GM12878 (cell line): ENCODE results near the gene FBXW8. TPM values are rescaled to one million over a fixed set of nuclear protein-coding genes. Genes with fewer than 3 reads are reported as not detected.

Source experiments
- ATAC-seq: fragments of 200-7000 bp; cut with Tn5 transposase; 3 replicates; pipeline ENCODE4 v1.9.1; 2020; ENCODE audit warnings: mild to moderate bottlenecking, moderate library complexity
- BruUV-seq: library from RNA; stranded (reverse); fragments of 400-500 nt; replicated peaks from 2 replicates; lab custom pipeline; 2021; lab: Mats Ljungman, UMichigan
- CTCF ChIA-PET: fragments of 300-600 bp; sonication (Branson Sonifier 250); formaldehyde crosslinking; extraction: SDS; loops from one replicate; lab custom pipeline; 2021; ENCODE audit warnings: inconsistent platforms; lab: Yijun Ruan, JAX
- POLR2A ChIA-PET: fragments of 350-600 bp; formaldehyde crosslinking; extraction: SDS; loops from one replicate; lab custom pipeline; 2021; ENCODE audit warnings: inconsistent platforms; lab: Charles Lee
- RAD21 ChIA-PET: fragments of 300-600 bp; sonication (Branson Sonifier 250); formaldehyde crosslinking; loops from one replicate; lab custom pipeline; 2023; ENCODE audit warnings: antibody characterized with exemption; ENCODE audit not compliant: unreplicated experiment; lab: Charles Lee
- SMC1A ChIA-PET: fragments of 300-600 bp; sonication (Branson Sonifier 250); formaldehyde crosslinking; loops from one replicate; lab custom pipeline; 2023; ENCODE audit not compliant: unreplicated experiment, uncharacterized antibody; lab: Charles Lee
- DNase-seq: peaks from one replicate; pipeline ENCODE4 v3.0.0-alpha.2; 2011; ENCODE audit warnings: low read depth, low spot score
- FAIRE-seq: peaks from 3 replicates; lab custom pipeline; 2011; peaks lifted over from hg19 to GRCh38; lab: Jason Lieb, UNC
- H2AFZ ChIP-seq: 2 replicates; pipeline ENCODE4 v1.6.0; 2011; ENCODE audit warnings: low read depth, low read length, control low read depth; ENCODE audit not compliant: control insufficient read depth
- H3K27ac ChIP-seq: 2 replicates; pipeline ENCODE4 v1.5.1; 2011; ENCODE audit warnings: control low read depth; ENCODE audit not compliant: control insufficient read depth, insufficient read depth
- H3K27me3 ChIP-seq, 2 experiments: replicated peaks in 1 of 2; 2 replicates each; pipeline versions ENCODE4 v1.6.0 to v1.6.1; 2011; ENCODE audit warnings: low read length in 1 of 2; ENCODE audit not compliant: control insufficient read depth in 2 of 2, insufficient read depth in 2 of 2
- H3K36me3 ChIP-seq, 2 experiments: 2 replicates each; pipeline ENCODE4 v1.5.1; 2011; ENCODE audit warnings: low read length in 1 of 2; ENCODE audit not compliant: control insufficient read depth in 2 of 2, insufficient read depth in 2 of 2
- H3K4me1 ChIP-seq: 2 replicates; pipeline ENCODE4 v1.6.1; 2011; ENCODE audit warnings: mild to moderate bottlenecking, low read length, moderate library complexity, mixed read lengths; ENCODE audit not compliant: control insufficient read depth, insufficient read depth
- H3K4me2 ChIP-seq: 2 replicates; pipeline ENCODE4 v1.6.0; 2011; ENCODE audit warnings: control low read depth; ENCODE audit not compliant: control insufficient read depth, insufficient read depth
- H3K4me3 ChIP-seq: fragments of 200-600 bp; sonication (generic); 2 replicates; pipeline ENCODE4 v1.5.1; 2016
- H3K79me2 ChIP-seq: 2 replicates; pipeline ENCODE4 v1.6.0; 2011; ENCODE audit warnings: low read length; ENCODE audit not compliant: control insufficient read depth, insufficient read depth
- H3K9ac ChIP-seq: 2 replicates; pipeline ENCODE4 v1.8.0; 2011; ENCODE audit warnings: low read length, control low read depth, mixed read lengths; ENCODE audit not compliant: control insufficient read depth, insufficient read depth
- H3K9me3 ChIP-seq: replicated peaks from 3 replicates; pipeline ENCODE4 v1.5.1; 2011; ENCODE audit warnings: mild to moderate bottlenecking, low read length; ENCODE audit not compliant: control insufficient read depth, insufficient read depth
- H4K20me1 ChIP-seq: 2 replicates; pipeline ENCODE4 v1.6.0; 2011; ENCODE audit not compliant: control insufficient read depth, insufficient read depth
- BMI1 ChIP-seq: fragments of 450-650 bp; IDR thresholded peaks from 2 replicates; pipeline ENCODE4 v1.6.1; 2016; ENCODE audit warnings: mild to moderate bottlenecking, moderate library complexity, borderline replicate concordance
- CBFB ChIP-seq: IDR thresholded peaks from 2 replicates; pipeline ENCODE4 v1.6.1; 2016; ENCODE audit warnings: antibody characterized with exemption, low read depth
- CTCF ChIP-seq, 3 experiments: IDR thresholded peaks in 2 of 3; conservative IDR thresholded peaks in 1 of 3; 2 replicates each; pipeline ENCODE4 v1.5.1; 2011; ENCODE audit warnings: low read depth in 3 of 3, low read length in 3 of 3, mild to moderate bottlenecking in 3 of 3, control low read depth in 2 of 3, moderate library complexity in 2 of 3, inconsistent platforms in 1 of 3, mixed read lengths in 1 of 3; ENCODE audit not compliant: control insufficient read depth in 2 of 3, insufficient read depth in 1 of 3; ENCODE audit errors: extremely low read depth in 1 of 3
- EP300 ChIP-seq, 2 experiments: fragments of 150-350 bp in 1 of 2; IDR thresholded peaks; 2 replicates each; pipeline ENCODE4 v1.6.1; 2011 to 2012; ENCODE audit warnings: low read depth in 2 of 2, low read length in 2 of 2, borderline replicate concordance in 1 of 2, improper control_type of control experiment in 1 of 2, inconsistent platforms in 1 of 2; ENCODE audit not compliant: control insufficient read depth in 1 of 2
- ESRRA ChIP-seq: IDR thresholded peaks from 2 replicates; pipeline ENCODE4 v1.6.1; 2012; ENCODE audit warnings: mild to moderate bottlenecking, low read length, improper control_type of control experiment
- JUND ChIP-seq: IDR thresholded peaks from 2 replicates; pipeline ENCODE4 v1.6.1; 2012; ENCODE audit warnings: low read depth, mild to moderate bottlenecking, low read length, improper control_type of control experiment, moderate library complexity
- MEF2B ChIP-seq: fragments of 450-650 bp; IDR thresholded peaks from 2 replicates; pipeline ENCODE4 v1.6.1; 2018; ENCODE audit warnings: mild to moderate bottlenecking, moderate library complexity; ENCODE audit not compliant: partially characterized antibody, poor library complexity, severe bottlenecking
- MTA2 ChIP-seq: fragments of 450-650 bp; IDR thresholded peaks from 2 replicates; pipeline ENCODE4 v1.6.1; 2016; ENCODE audit warnings: low read depth, mild to moderate bottlenecking, moderate library complexity
- MTA3 ChIP-seq: IDR thresholded peaks from 2 replicates; pipeline ENCODE4 v1.6.1; 2012; ENCODE audit warnings: low read length, inconsistent platforms, borderline replicate concordance
- SIN3A ChIP-seq: IDR thresholded peaks from 2 replicates; pipeline ENCODE4 v1.6.1; 2012; ENCODE audit warnings: low read depth, low read length, improper control_type of control experiment
- SUPT20H ChIP-seq: IDR thresholded peaks from 2 replicates; pipeline ENCODE4 v1.6.1; 2011; ENCODE audit warnings: low read depth, mild to moderate bottlenecking, low read length, moderate library complexity, borderline replicate concordance; ENCODE audit not compliant: control insufficient read depth
- TCF3 ChIP-seq: IDR thresholded peaks from 2 replicates; pipeline ENCODE4 v1.6.1; 2012; ENCODE audit warnings: low read depth, mild to moderate bottlenecking, low read length, borderline replicate concordance; ENCODE audit not compliant: insufficient read depth
- ZNF274 ChIP-seq: IDR thresholded peaks from one replicate; pipeline ENCODE4 v1.8.0; 2011; ENCODE audit not compliant: insufficient read length, insufficient read depth
- ZZZ3 ChIP-seq: IDR thresholded peaks from 2 replicates; pipeline ENCODE4 v1.6.1; 2011; ENCODE audit warnings: low read depth; ENCODE audit not compliant: control insufficient read depth, insufficient read length
- WGBS: methylation state at CpG from one replicate; pipeline ENCODE4 v1.1.6; 2016; ENCODE audit warnings: low lambda C conversion rate; ENCODE audit not compliant: insufficient replicate concordance, insufficient coverage; ENCODE audit errors: missing lambda C conversion rate; 5-methylcytosine and 5-hydroxymethylcytosine counted together
- in situ Hi-C: fragments of 300-500 bp; cut with MboI; formaldehyde crosslinking; loops from 9 replicates; pipeline ENCODE4 v1.14.3; 2018; ENCODE audit warnings: mixed read lengths
- intact Hi-C: fragments of 100-400 bp; cut with micrococcal nuclease; formaldehyde crosslinking; loops from one replicate; pipeline ENCODE4 v1.14.2; 2022; ENCODE audit not compliant: unreplicated experiment
- polyA plus RNA-seq, 11 experiments: library from polyadenylated mRNA; depleted of rRNA in 4 of 11; unstranded in 6 of 11; stranded (reverse) in 5 of 11; fragments of >200 nt; fragmentation: Nextera tagmentation in 4 of 11; fragmentation: Illumina TruSeq in 1 of 11; extraction: Ambion mirVana in 4 of 11; extraction: Trizol in 1 of 11; gene quantifications; 1 replicate in 1 of 11; 2 replicates in 10 of 11; pipeline versions ENCODE4 v1.2.1 to v1.2.3, GENCODE V29; 2011 to 2016; ENCODE audit warnings: inconsistent platforms in 2 of 11, missing spikeins in 2 of 11, low read depth in 1 of 11
- total RNA-seq, 4 experiments: library from RNA; depleted of rRNA in 3 of 4; stranded (reverse); fragments of >200 nt in 3 of 4; fragmentation: Illumina TruSeq in 1 of 4; extraction: Trizol in 1 of 4; gene quantifications; 2 replicates each; pipeline versions ENCODE4 v1.2.1 to v1.2.3, GENCODE V29; 2013 to 2021

FBXW8 gene
- total and polyA plus RNA-seq, 10 of the 15 experiments (the other 5 are each of a cell fraction or from before 2014, with no cell fraction given), result 0.49 to 7.5 (median 4.4) TPM

DNA sequence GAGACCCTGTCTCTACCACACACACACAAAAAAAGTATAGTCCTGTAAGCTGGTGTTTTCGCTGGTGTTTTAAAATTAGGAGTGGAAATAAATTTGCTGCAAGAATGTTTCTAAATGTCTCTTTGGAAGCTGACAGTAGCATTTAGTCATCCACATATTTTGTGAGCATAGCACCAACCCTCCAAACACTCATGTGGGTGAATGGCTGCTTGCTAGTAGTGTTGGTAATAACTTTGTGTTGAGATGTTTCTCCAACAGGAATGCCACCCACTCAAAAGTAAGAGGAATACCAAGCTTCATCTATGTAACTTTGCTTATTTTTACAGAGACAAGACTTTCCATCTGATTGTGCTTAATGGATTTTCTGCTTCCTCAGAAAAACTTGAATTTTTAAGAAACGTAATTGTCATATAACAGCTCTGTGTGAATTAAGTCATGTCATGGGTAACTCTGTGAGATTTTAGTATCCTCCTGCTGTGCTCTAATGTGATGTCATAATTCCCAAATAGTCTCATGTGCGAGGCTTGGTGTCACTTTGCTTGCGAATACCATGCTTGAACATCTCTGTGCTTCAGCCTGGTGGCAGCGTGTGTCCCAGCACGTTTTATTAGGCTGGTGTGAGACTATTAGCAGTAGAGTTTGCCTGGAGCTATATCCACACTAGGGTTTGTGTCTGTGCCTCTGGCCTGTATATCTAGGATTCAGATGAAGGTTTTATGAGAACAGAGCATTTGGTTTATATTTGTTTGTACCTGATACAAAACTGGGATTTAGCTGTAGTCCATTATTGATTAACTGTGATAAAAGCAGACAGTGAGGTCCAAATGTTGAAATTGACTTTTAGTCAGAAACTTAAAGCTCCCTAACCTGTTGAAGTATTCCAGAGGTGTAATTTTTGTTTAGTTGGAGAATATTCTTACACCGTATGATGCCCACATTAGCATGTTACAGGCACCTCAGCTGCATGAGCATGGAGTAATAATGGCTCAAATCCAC is 80.5 kb downstream of the FBXW8 start:
- intact Hi-C loops, result no loop called here
- Histone ChIP-seq H3K27ac (no peak overlapping the region), H3K27me3 (no peaks in the 10 kb centered on the region), H3K4me3 (no peak overlapping the region), H3K9me3 (no peaks in the 10 kb centered on the region), H2AFZ (no peak overlapping the region), H3K36me3 (no peaks in the 10 kb centered on the region), H3K9ac (no peak overlapping the region), H3K79me2 (no peaks in the 10 kb centered on the region), H4K20me1 (no peaks in the 10 kb centered on the region), H3K4me2 (no peak overlapping the region), H3K4me1 (no peaks in the 10 kb centered on the region)
- no TSS peak for BruUV-seq
- FAIRE-seq (no peak), DNase-seq (no peak), ATAC-seq (no peak)
- SMC1A ChIA-PET, result interaction anchor here (0.6 to 1.6 kb wide), 5 partner anchors 9 to 1562 kb away, joined by 3 to 4 read pairs (median 3); no protein-coding TSS in a partner anchor
- RAD21 ChIA-PET, result no interaction called here
- 88% methylated on average over 7 of the region's 7 CpGs for WGBS
- TF ChIP-seq ZNF274 (no peak), MTA2 (no peak), TCF3 (no peak), JUND (no peak)
- TF ChIP-seq, all 136 proteins: peak for 0
- in situ Hi-C loops, result no loop called here
- POLR2A ChIA-PET, result interaction anchor here (1.1 kb wide), 1 partner anchor 166 kb away, joined by 3 read pairs; no protein-coding TSS in a partner anchor
- CTCF ChIA-PET, result interaction anchor here (1.8 kb wide), 1 partner anchor 129 kb away, joined by 6 read pairs; no protein-coding TSS in a partner anchor

GRCh38 chr12:116996093-116996492 is 85.3 kb downstream of the FBXW8 start:
- no peak overlapping the region for H3K4me2 ChIP-seq
- BruUV-seq, result no TSS peak
- H4K20me1 ChIP-seq, result no peaks in the 10 kb centered on the region
- H2AFZ ChIP-seq, result no peak overlapping the region
- H3K27ac ChIP-seq, result no peak overlapping the region
- FAIRE-seq (no peak), ATAC-seq (no peak), DNase-seq (no peak)
- POLR2A ChIA-PET, result no interaction called here
- RAD21 ChIA-PET, result no interaction called here
- H3K4me1 ChIP-seq, result no peaks in the 10 kb centered on the region
- H3K9me3 ChIP-seq, result no peaks in the 10 kb centered on the region
- in situ Hi-C loops (no loop called here), intact Hi-C loops (no loop called here)
- SMC1A ChIA-PET, result no interaction called here
- no peaks in the 10 kb centered on the region for H3K27me3 ChIP-seq
- no peak overlapping the region for H3K9ac ChIP-seq
- H3K79me2 ChIP-seq, result no peaks in the 10 kb centered on the region
- CTCF ChIA-PET, result no interaction called here
- WGBS, result 87% methylated on average over 13 of the region's 13 CpGs
- H3K4me3 ChIP-seq, result no peak overlapping the region
- no peaks in the 10 kb centered on the region for H3K36me3 ChIP-seq
- no peak for TF ChIP-seq BMI1
- no peak for TF ChIP-seq MTA3
- no peak for TF ChIP-seq SUPT20H
- TF ChIP-seq MEF2B, result no peak
- TF ChIP-seq CBFB, result no peak
- no peak for TF ChIP-seq ZZZ3
- no peak for TF ChIP-seq ESRRA
- no peak for TF ChIP-seq CTCF (IDR thresholded peaks at IDR 0.05 in 2 of 3, conservative IDR thresholded peaks at IDR 0.05 in 1 of 3; ENCODE audit: control insufficient read depth in 2 of 3, extremely low read depth in 1 of 3, insufficient read depth in 1 of 3, low read depth in 3 of 3, low read length in 3 of 3)
- no peak for TF ChIP-seq EP300 (IDR thresholded peaks at IDR 0.05; ENCODE audit: borderline replicate concordance in 1 of 2, control insufficient read depth in 1 of 2, low read depth in 2 of 2, low read length in 2 of 2)
- TF ChIP-seq SIN3A, result no peak
